ENCODE results near the gene IGFALS.

The IGFALS gene

DNA sequence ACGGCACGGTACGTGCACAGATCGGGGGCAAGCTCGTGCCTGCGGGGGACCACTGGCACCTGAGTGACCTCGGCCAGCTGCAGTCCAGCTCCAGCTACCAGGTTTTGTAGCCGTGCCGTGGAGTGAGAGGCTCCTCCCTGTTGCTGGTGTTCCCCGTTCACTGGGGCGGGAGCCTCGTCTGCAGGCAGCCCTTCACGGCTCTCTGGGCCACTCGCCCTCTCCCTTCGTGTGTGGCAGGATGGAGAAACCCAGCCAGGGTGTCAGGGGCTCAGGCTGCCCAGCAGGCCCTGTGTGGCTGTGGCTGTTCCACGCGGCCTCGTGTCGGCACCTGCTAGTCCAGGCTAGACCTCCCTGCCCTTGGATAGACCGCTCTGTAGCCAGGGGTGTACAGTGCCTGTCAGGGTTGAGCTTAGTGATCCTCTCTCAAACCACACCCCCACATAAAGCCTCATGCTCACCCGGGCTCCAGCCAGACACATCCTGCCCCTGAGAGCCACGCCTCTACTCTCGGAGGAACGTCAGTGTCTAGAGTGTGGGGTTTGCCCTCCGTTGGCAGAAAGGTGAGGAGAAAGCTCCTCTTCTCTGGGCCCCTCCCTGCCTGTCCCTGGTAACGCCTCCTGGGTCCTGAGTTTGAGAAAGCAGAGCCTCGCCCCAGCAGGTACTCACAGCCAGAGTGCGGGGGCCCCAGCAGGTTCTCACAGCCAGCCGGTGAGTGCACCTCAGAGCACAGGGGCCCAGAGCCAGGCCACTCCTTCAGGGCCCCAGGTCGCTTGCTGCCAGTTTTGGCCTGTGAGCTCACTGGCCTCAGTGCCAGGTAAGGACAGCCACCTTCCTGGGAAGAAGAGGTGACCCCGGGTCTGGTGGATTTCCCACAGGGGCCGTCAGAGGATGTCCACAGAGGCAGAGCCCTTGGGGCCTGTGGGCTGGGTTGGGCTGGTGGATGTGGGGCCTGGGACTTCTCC, 49.8 kb downstream of the IGFALS start:
- H3K4me3 ChIP-seq (replicated peaks in 1 of 2; ENCODE audit: low read depth in 2 of 2, low read length in 2 of 2), result no peak overlapping the region
- TF ChIP-seq, protein P1, sequence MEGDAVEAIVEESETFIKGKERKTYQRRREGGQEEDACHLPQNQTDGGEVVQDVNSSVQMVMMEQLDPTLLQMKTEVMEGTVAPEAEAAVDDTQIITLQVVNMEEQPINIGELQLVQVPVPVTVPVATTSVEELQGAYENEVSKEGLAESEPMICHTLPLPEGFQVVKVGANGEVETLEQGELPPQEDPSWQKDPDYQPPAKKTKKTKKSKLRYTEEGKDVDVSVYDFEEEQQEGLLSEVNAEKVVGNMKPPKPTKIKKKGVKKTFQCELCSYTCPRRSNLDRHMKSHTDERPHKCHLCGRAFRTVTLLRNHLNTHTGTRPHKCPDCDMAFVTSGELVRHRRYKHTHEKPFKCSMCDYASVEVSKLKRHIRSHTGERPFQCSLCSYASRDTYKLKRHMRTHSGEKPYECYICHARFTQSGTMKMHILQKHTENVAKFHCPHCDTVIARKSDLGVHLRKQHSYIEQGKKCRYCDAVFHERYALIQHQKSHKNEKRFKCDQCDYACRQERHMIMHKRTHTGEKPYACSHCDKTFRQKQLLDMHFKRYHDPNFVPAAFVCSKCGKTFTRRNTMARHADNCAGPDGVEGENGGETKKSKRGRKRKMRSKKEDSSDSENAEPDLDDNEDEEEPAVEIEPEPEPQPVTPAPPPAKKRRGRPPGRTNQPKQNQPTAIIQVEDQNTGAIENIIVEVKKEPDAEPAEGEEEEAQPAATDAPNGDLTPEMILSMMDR (IDR thresholded peaks at IDR 0.05; ENCODE audit: low read depth, low read length), result no peak
- no peak for DNase-seq (ENCODE audit: low read depth in 2 of 2)

DNA sequence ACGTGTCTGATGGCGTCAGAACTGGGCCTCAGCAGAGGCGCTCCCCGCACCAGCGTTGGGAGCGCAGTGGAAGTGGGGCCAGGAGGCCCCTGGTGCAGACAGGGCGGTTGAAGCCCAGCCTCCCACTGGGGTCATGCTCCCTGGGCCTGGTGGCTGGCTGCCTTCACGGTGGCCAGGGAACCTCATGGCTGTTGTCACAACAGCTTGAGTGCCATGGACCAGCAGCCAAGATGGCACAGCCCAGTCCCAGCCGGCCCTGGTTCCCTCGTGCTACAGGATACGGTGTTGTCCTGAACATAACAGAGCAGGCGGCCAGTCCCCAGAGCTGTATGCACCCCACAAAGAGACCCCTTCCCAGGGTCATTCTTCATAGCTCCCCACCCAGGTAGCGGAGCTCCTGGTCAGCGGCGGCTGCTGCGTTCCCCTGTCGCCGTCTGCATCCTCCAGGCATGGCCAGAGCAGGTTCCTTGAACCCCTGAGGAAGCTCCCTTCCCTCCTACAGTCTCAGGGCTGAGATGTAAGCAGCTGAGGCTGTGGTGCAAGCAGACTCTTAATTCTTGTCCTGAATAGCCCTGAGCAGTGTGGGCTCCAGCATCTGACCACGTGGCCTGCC, 51.8 kb downstream of the IGFALS start:
- TF ChIP-seq, protein P1 (IDR thresholded peaks at IDR 0.05; ENCODE audit: low read depth, low read length), result no peak
- DNase-seq (ENCODE audit: low read depth in 2 of 2), result no peak
- H3K4me3 ChIP-seq (replicated peaks in 1 of 2; ENCODE audit: low read depth in 2 of 2, low read length in 2 of 2), result no peak overlapping the region

DNA sequence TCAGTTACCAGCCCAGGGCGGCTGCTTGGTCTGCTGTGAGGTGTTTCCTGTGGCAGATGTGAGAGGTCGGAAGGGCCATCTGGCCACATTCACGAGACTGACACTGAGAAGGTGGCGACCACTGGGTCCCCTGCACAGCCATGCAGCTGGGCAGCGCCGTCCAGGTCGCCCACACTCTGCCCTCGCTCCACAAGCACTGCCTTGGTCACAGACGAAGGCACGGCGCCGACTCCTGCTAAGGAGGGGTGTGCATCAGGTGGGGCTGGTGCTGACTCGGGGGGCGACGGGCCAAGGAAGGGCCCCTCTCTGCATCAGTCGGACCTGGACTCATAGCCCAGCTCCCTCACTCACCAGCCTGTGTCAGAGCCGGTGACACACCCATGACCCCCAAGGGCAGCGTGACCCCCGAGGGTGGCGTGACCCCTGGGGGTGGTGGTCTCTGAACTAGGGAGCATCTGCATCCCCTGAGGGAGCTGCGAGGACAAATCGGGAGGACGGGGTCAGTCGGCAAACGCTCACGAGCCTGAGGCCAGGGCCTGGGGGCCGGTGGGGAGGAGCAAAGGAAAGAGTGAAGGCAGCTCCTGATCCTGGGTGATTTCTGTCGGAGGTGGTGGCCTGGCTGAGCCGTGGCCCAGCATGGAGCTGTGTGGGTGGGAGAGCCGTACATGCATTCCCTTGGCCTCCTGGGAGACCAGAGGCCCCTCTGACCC, 52.6 kb downstream of the IGFALS start:
- no peak for DNase-seq (ENCODE audit: low read depth in 2 of 2)
- TF ChIP-seq, protein P1 (IDR thresholded peaks at IDR 0.05; ENCODE audit: low read depth, low read length), result no peak
- no peak overlapping the region for H3K4me3 ChIP-seq (replicated peaks in 1 of 2; ENCODE audit: low read depth in 2 of 2, low read length in 2 of 2)

Measured in cardiac fibroblast (primary cell).